Esophagus squamous epithelium (tissue), 4 donors: ENCODE measurements around the gene TPST1.

ENCODE experiments used
- POLR2A ChIP-seq, 4 donors: fragments of 450-650 bp; IDR thresholded peaks; one replicate each; pipeline ENCODE4 v1.6.1; 2017; ENCODE audit warnings: antibody characterized with exemption in 4 of 4, mild to moderate bottlenecking in 4 of 4, moderate library complexity in 3 of 4
- TF ChIP-seq, protein P1 (sequence below), 6 experiments: fragments of 450-650 bp in 4 of 6; fragments of 200-600 bp in 2 of 6; sonication (generic) in 2 of 6; IDR thresholded peaks; one replicate each; pipeline ENCODE4 v1.5.1; 2016 to 2019; ENCODE audit warnings: antibody characterized with exemption in 6 of 6, mild to moderate bottlenecking in 4 of 6, moderate library complexity in 4 of 6

DNA sequence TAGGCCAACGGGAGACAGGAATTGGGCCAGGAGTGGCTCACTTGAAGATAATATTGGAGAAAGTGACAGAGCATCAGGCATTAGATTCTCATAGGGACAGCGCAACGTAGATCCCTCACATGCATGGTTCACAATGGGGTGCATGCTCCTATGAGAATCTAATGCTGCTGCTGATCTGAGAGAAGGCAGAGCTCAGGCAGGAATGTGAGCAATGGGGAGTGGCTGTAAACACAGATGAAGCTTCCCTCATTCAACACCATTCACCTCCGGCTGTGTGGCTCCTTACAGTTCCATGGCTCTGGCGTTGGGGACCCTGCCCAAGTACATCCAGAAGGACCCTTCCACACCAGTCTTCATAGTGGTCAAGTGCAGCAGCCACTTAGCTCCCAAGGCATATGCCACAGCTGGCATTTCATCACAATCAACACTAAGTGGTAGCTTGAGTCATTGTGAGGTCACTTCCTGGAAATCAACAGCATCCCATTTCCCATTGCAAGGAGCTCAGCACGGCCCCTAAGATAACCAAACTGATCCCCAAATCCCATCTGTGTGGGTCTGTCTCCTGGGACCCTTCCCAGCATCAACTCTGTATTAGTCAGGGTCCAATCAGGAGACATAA, 174.5 kb downstream of the TPST1 start:
- TF ChIP-seq, protein P1, sequence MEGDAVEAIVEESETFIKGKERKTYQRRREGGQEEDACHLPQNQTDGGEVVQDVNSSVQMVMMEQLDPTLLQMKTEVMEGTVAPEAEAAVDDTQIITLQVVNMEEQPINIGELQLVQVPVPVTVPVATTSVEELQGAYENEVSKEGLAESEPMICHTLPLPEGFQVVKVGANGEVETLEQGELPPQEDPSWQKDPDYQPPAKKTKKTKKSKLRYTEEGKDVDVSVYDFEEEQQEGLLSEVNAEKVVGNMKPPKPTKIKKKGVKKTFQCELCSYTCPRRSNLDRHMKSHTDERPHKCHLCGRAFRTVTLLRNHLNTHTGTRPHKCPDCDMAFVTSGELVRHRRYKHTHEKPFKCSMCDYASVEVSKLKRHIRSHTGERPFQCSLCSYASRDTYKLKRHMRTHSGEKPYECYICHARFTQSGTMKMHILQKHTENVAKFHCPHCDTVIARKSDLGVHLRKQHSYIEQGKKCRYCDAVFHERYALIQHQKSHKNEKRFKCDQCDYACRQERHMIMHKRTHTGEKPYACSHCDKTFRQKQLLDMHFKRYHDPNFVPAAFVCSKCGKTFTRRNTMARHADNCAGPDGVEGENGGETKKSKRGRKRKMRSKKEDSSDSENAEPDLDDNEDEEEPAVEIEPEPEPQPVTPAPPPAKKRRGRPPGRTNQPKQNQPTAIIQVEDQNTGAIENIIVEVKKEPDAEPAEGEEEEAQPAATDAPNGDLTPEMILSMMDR (IDR thresholded peaks at IDR 0.05): no peak
- no peak for TF ChIP-seq POLR2A (IDR thresholded peaks at IDR 0.05)
